ENCODE data around the gene PIEZO2. TPM values are rescaled to one million over a fixed set of nuclear protein-coding genes. Genes with fewer than 3 reads are reported as not detected.

PIEZO2 gene
- total RNA-seq, 1 donor from 2014 or later = 212 TPM

DNA sequence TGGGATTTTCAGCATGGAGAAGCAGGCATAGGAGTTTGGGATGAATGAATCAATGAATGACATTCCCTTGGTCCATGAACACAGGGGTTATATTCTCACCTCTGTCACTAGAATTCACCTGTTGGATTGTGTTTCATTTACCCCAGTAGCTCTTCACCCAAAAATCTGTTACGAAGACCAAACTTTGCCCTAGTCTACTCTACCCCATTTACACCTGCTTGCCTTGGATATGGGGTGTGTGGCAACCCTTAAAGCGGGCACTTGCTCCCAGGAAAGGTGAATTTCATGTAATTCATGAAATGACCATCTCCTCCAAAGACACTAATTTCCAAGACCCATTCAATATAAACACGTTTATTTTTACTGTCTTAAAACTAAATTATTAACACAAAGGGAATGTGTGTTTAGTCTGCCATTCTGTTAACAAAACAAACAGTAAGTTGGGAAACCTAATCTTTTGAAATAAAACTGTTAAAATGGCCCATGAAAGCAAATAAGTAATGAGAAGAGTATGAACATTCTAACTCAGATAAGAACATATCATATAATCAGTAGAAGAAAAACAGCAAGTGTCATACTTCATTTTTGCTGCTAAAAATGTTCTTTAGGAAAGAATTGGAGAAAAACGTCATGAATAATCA is 355.5 kb downstream of the PIEZO2 start:
- DNase-seq (ENCODE audit: low read depth in 2 of 2) = no peak

GRCh38 chr18:10792181-10792580 is 357.2 kb downstream of the PIEZO2 start:
- no peak for DNase-seq (ENCODE audit: low read depth in 2 of 2)

DNA sequence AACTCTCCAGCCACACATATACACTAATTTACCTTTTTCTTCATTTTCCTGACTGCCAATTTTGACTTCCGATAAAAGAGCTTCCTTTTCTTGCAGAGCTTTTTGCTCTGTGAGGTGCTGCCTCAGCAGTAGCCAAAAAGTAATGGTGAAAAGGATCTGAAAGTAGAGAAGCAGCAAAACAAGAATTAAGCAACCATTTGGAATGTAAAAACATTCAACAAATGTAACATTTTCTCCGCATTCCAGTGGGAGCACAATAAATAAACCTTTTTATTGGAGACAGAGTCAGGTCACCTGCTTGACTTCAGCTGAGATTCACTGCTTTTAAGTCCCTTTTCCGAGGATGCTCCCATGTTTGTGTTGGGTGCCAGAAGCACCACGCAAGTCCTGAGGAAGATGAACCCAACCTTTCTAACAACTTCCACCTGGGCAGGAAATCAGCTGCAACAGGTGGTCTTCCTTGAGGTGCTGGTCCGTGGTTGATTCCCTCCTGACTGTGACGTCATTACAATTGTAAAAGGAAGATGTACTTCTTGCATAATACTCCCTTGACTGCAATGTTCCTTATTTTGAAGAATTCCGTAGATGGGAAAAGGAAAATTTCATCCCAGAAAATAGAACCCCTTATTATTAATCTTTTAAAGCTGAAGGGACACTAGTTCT is 358.1 kb downstream of the PIEZO2 start:
- DNase-seq (ENCODE audit: low read depth in 2 of 2) = no peak

DNA sequence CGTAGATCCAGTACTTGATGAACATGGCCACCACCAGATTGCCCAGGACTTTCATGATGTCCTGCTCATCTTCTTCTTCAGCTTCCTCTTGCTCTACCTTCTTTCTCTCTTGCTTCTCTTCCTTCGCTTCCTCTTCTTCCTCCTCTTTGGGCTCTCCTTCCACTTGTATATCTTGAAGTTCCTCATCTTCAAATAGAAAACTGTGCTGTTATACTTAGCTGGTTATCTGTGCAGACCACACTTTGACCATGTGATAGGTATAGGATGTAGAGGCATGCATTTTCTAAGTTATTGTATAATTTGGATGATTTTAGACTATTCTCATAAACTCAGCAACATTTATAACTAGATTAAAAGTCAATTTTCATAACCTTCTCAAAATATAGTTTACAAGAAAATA is 360.2 kb downstream of the PIEZO2 start:
- no peak for DNase-seq (ENCODE audit: low read depth in 2 of 2)

- peak; percentile 85 to 90 for DNase-seq (ENCODE audit: low read depth in 2 of 2)
Observed at GRCh38 chr18:10787293-10787901, 362.0 kb downstream of the PIEZO2 start.

- DNase-seq (ENCODE audit: low read depth in 2 of 2) = no peak
Observed at GRCh38 chr18:10785798-10786197, 363.6 kb downstream of the PIEZO2 start.

GRCh38 chr18:10784596-10785202 is 364.7 kb downstream of the PIEZO2 start:
- DNase-seq (ENCODE audit: low read depth in 2 of 2) = peak in 1 of 2 donors; percentile 4

- DNase-seq (ENCODE audit: low read depth in 2 of 2) = peak; percentile 45 to 70
Observed at GRCh38 chr18:10783941-10784340, 365.4 kb downstream of the PIEZO2 start.

- DNase-seq (ENCODE audit: low read depth in 2 of 2) = no peak
Observed at GRCh38 chr18:10776493-10776892, 372.9 kb downstream of the PIEZO2 start.

GRCh38 chr18:10775026-10775425 is 374.3 kb downstream of the PIEZO2 start:
- DNase-seq (ENCODE audit: low read depth in 2 of 2) = no peak

DNA sequence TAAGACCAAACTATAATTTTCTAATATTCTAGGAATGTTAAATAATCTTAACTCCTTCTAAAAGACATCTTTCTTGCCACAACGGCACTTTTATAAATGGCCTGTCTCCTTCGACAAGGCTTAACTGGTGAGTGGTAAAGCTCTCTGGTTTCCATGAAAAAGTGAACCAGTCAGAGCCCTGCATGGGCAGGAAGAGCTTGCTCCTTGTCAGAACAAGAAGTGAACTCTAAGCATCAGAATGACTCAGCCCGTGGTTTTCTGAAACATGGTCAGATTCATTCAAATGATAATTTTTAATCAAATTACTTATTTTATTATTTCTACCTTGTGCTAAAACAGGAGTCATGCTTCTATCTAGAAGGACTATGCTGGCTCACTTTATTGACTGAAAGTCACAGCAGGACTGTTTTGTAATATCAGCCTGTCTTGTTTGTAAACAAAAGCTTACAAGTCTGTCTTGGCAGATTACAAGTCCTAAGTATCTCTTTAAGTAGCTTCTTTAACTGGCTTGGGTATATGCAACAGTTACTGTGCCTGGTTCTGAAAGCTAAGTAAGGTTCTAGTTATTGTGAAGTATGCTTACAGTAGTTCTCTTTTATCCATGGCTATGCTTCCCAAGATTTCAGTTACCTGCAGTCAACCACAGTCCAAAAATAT is 378.2 kb downstream of the PIEZO2 start:
- DNase-seq (ENCODE audit: low read depth in 2 of 2) = peak in 1 of 2 donors; percentile 14

DNA sequence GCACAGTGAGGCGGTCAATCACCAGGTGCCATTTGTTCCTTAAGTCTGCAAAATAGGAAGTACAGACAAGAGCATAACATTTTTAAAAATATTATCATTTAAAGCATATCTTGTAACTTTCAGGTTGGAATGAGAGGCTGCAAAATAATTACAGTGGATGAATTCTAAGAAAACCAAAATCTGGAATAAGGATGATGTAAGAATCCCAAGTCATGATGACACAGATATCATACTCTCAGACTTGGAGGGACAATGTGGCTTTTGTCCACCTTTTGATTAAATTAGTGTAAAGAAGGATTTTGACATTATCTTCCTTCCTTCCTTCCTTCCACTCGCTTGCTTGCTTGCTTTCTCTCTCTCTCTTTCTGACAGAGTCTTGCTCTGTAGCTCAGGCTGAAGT is 379.1 kb downstream of the PIEZO2 start:
- no peak for DNase-seq (ENCODE audit: low read depth in 2 of 2)

GRCh38 chr18:10768221-10768620 is 381.1 kb downstream of the PIEZO2 start:
- no peak for DNase-seq (ENCODE audit: low read depth in 2 of 2)

DNA sequence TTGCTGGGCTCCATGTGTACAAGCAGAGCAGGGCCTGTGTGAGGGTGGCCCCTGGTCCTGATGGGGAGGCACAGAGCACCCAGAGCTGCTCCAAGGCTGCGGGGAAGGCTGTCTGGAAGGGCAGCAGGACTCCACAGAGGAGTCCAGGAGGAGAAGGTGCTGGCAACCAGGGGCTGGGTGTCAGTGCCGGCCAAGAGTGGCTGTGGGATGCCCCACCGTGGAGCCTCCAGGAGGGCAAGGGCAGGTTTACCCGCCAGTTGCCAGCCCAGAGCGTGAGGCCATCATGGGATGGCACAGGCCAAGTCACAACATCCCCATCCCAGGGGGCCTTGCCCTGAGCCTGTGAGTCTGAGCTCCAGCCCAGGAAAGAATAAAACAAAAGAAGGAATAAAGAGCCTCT is 381.7 kb downstream of the PIEZO2 start:
- DNase-seq (ENCODE audit: low read depth in 2 of 2) = no peak

DNA sequence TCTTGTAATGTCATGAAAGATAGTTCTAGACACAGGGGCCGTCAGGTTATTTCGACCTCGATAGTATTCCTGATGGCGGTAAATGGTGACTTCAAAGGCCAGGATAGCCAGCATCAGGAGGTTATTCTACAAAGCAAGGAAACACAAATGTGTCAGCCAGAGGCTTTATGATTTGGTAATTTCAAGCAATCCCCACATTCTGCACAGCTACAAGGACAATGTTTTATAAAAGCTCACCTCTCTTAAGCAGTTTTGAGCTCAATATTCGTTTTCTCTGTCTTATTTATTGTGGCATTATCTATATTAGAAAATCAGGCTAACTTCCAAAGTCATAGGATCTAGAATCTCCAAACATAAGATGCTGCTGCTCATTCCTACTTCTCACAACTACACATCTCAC is 388.4 kb downstream of the PIEZO2 start:
- no peak for DNase-seq (ENCODE audit: low read depth in 2 of 2)

DNA sequence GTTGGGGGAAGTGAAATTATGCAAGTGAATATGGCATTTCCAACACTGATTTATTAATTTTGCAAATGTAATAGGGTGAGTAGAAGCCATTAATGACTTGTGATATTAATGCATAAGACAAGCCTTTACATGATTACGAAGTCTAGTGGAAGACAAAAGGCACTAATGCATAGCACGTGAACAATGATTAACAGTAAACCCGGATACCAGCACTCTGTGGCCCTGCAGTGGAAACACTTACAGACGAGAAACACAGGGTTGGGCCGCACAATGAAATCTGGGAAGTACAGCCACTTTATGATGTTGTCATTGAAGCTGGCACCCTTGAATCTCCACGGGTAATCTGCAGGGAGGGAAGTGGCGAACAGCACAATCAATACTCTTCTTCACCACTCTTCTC is 390.1 kb downstream of the PIEZO2 start:
- no peak for DNase-seq (ENCODE audit: low read depth in 2 of 2)

GRCh38 chr18:10757946-10758345 is 391.4 kb downstream of the PIEZO2 start:
- DNase-seq (ENCODE audit: low read depth in 2 of 2) = no peak

- DNase-seq (ENCODE audit: low read depth in 2 of 2) = no peak
Observed at GRCh38 chr18:10757349-10757748, 392.0 kb downstream of the PIEZO2 start.

DNA sequence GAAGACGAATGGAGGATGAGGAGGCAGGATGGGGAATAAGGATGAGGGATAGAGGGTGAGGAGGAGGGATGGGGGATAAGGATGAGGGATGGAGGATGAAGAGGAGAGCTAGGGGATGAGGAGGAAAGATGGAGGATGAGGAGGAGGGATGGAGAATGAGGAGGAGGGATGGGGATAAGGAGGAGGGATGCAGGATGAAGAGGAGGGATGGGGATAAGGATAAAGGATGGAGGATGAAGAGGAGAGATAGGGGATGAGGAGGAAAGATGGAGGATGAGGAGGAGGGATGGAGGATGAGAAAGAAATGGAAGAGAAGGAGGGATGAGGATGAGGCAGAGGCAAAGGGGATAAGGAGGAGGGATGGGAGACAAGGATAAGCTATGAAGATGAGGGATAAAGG is 393.5 kb downstream of the PIEZO2 start:
- DNase-seq (ENCODE audit: low read depth in 2 of 2) = no peak

GRCh38 chr18:10754128-10754527 is 395.2 kb downstream of the PIEZO2 start:
- no peak for DNase-seq (ENCODE audit: low read depth in 2 of 2)

GRCh38 chr18:10752382-10752781 is 397.0 kb downstream of the PIEZO2 start:
- DNase-seq (ENCODE audit: low read depth in 2 of 2) = no peak

DNA sequence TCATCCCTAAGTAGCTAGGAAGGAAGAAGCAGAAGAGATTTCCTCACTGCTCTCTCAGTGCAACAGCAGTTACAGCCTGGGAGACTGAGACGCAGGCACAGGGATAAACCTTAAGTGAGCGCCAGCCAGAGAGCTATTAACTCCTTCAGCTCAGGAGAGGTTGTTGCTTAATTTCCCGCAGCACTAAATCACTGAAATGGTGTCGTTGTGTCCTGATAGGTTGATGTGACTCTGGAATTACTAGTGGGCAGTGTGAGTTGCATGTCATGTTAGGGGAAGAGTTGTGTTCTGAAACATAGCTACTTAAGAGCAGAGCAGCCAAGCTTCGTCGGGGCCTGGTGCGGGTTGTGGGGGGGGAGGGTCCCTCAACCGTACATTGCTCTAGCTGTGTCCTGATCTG is 397.7 kb downstream of the PIEZO2 start:
- DNase-seq (ENCODE audit: low read depth in 2 of 2) = no peak
